ENCODE results near the gene TMEM121.

GRCh38 chr14:105534586-105534985, 8.2 kb downstream of the TMEM121 start:
- TF ChIP-seq CTCF (conservative IDR thresholded peaks at IDR 0.05; ENCODE audit: low read length) (no peak), EZH2phosphoT487 (IDR thresholded peaks at IDR 0.05; ENCODE audit: borderline replicate concordance, low read depth, low read length) (no peak)
